Activated CD8-positive, alpha-beta memory T cell treated with anti-CD3 and anti-CD28 coated beads, Interleukin-2, amount 50 U/mL, for 4 hours (primary cell): ENCODE data around the gene CELF4.

ENCODE experiments used
- DNase-seq: peaks from one replicate; pipeline ENCODE4 v3.0.0-alpha.2; 2020

CELF4 gene

GRCh38 chr18:37434161-37434860 lies 131.3 kb downstream of the CELF4 start:
- no peak for DNase-seq

DNA sequence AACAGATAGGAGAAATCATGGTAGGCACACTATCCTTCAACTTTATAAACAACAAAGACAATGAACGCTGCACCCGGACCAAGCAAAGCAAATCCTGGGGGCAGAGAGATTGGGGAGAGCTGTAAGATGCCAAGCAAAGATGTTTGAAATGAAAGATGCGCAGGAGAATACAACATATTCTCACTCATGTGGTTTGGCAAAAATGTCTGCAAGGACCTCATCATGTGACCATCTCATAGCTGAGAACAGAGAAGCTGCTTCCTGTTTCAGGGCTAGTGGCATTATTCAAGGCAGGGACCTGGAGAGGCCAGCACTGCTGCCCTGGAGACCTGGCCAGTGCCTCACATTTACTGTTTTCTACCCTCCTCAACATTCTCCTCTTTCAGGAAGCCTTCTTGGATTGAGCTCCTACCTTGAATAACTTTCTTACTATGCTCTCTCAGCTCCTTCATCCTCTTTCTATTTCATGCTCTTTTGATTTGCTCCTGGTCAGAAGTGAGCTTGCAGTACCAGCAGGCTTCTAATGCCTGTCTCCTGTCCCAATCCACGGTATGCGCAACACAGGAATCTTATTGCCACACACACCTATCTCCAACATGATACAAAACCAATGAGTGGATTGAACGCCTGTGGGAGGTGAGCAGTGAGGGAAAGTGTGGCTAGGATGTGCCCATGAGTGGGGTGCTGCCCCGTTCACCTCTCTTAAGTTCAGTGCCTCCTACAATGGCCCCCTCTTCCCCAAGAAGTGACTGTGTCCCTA lies 133.0 kb downstream of the CELF4 start:
- DNase-seq: no peak

- DNase-seq: no peak
Observed at GRCh38 chr18:37430357-37431076, 135.1 kb downstream of the CELF4 start.

DNA sequence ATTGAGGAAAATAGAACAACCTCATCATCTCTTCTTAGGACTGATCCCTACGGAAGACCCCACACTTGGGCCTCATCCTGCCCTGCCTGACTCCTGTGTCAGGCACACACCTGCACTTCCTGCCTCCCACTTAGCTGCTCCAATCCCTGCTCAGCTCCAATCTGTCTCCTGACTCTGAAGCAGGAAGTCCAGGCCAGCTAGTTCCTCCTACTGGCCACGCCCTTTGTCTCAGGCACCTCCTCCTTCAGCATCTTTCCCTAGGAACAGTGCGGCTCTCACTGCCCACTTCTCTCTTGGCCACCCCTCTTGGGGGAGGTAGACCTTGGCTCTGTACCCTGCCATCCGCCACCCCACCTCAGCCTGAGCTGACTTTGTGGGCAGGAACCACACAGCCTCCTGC lies 135.8 kb downstream of the CELF4 start:
- DNase-seq: no peak

- no peak for DNase-seq
Observed at GRCh38 chr18:37428288-37428974, 137.2 kb downstream of the CELF4 start.

GRCh38 chr18:37426586-37426985 lies 139.0 kb downstream of the CELF4 start:
- DNase-seq: no peak

GRCh38 chr18:37425222-37425621 lies 140.4 kb downstream of the CELF4 start:
- no peak for DNase-seq

DNA sequence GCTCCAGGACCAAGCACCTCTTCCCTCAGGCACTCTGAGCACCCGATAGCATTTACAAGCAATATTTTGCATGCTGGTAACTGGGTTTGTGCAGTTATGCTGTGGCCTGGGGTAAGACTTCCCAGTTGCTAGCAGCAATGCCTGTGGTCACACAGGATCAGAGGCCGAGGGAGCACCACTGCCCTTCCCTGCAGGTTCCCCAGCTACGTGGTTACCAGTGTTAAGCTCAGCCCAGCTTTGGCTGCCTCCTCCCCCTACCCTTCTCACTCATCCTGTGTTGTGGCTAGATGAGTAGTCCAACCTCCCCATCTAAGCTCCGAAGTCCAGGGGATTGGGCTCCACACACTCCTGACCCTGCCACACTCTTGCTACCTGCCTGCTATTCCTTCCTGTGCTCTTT lies 141.1 kb downstream of the CELF4 start:
- no peak for DNase-seq

GRCh38 chr18:37422596-37422995 lies 143.0 kb downstream of the CELF4 start:
- DNase-seq: no peak

DNA sequence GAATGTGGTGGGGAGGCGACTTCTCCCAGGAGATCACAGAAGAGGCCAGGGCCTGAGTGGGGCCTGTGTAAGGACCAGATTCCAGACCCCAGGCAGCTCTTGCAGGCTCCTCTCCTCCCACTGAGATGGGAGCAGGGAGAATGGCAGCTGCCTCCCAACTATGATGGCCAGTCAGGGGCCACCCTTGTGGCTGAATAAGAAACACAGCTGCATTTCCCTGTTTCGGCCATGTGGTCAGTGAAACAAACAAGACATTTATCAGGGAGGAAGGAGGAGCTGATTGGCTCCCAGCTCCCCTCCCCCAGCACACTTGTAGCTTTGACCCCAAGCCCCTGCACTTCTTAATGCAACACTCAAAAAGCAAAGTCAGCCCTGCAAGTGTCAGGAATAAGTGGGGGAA lies 143.5 kb downstream of the CELF4 start:
- no peak for DNase-seq

- no peak for DNase-seq
Observed at GRCh38 chr18:37421341-37422077, 144.1 kb downstream of the CELF4 start.

GRCh38 chr18:37420315-37420880 lies 145.2 kb downstream of the CELF4 start:
- no peak for DNase-seq

DNA sequence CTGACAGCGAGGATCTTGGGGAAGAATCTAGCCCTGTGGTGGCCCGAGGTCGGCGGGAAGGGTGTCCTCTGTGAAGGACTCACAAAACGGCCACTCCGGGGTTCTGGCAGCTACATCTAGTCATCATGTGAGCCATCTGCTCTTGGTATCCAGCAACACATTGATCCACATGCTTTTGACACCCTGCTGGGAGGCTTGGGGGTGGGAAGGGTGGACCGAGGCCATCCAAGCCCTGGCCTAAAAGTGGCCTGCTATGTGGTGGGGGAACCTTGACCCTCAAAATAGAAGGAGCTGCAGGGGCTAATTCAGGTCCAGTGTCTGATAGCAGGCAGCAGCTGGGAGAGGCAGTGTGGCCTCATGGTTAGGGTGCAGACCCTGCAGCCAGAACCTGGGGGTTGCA lies 145.7 kb downstream of the CELF4 start:
- no peak for DNase-seq

DNA sequence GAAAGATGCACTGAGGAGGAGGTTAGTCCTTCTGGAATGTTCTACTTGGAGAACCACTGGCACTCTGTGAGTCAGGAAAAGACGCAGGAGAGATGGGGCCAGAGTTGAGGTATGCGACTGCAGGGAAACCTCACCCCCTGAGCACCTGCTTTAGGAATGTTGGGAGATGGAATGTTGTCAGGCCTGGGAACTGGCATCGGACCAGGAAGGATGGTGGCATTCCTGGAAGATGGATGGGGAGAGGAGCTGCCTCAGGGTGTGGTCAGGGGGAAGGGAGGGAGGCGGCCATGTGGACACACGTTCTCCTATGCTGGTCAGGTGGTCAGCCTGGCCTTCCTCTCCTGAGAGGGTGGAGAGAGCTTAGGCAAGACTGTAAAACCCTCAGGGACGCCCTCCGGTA lies 146.3 kb downstream of the CELF4 start:
- DNase-seq: no peak

DNA sequence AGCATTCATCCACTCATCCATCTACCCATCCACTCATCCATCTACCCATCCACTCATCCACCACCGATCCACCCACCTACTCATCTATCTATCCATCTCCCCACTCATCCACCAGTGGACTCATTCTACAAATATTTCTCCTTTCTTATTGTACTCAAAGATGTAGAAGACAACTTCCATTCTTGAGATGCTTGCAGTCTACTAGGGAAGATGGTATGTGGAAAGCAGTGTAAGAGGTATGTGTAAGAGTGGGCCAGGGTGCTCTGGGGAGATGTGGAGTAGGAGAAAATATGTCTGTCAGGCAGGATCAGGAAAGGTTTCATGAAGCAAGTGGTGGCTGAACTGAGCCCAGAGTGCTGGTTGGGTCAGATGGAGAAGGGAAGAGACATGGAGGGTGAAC lies 150.8 kb downstream of the CELF4 start:
- no peak for DNase-seq

GRCh38 chr18:37412829-37413228 lies 152.8 kb downstream of the CELF4 start:
- DNase-seq: no peak

GRCh38 chr18:37412333-37412732 lies 153.3 kb downstream of the CELF4 start:
- DNase-seq: no peak

DNA sequence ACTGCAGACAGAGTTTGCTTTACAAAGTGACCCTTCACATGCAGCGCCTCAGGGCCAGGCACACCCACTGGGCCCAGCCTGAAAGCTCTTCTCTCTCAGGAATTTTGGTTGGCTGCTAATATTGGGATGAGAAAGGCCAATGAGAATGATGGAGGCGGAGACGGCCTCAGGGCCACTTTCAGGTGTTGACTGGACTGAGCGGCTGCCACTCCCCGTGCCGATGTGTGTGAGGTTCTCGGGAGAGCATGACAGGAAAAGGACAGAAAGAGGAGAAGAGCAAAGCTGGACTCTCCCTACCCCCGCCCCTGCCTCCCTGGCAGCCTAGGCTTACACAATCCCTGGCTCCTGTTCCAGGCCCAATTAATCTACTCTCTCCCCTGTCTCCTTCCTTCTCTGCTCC lies 155.7 kb downstream of the CELF4 start:
- no peak for DNase-seq

DNA sequence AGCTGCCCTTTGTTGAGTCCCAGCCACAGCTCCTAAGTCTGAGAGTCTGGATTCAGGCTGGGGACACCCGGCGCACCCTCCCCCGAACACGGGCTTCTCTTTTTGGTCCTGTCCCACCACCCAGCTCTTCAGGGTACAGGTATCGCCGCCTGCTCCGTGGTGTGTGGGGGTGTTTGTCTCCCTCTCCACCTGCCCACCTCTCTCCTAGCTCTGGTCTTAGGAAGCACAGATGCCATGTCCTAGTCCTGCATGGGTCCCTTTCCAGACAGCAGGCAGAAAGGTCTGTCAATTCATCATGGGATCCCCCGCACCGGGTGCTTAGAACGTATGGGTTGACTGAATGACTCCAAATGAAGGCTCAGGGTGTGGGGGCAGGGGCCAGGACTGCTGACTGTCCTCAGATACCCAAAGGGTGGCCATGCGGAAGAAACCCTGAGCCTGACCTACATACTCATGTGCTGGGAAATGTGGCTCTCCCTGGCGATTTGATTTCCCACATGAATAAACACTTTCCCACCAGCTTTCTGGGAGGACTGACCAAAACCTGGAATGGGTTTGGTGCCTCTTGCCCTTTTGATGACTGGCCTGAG lies 156.8 kb downstream of the CELF4 start:
- no peak for DNase-seq

GRCh38 chr18:37407571-37407970 lies 158.0 kb downstream of the CELF4 start:
- no peak for DNase-seq

- no peak for DNase-seq
Observed at GRCh38 chr18:37405772-37406171, 159.8 kb downstream of the CELF4 start.

GRCh38 chr18:37405229-37405628 lies 160.4 kb downstream of the CELF4 start:
- no peak for DNase-seq
